SK-N-SH treated with all-trans-retinoic acid at 6 μM for 48 hours (cell line): ENCODE measurements around the gene DYNC1I1.

Experiments used
- ATAC-seq: fragments of 200-7000 bp; cut with Tn5 transposase; 3 replicates; pipeline ENCODE4 v1.9.1; 2020; ENCODE audit warnings: mild to moderate bottlenecking, moderate library complexity
- ARNTL ChIP-seq: fragments of 450-650 bp; formaldehyde crosslinking; IDR thresholded peaks from 2 replicates; pipeline ENCODE4 v1.5.0; 2020; ENCODE audit warnings: low read depth, mild to moderate bottlenecking, moderate library complexity, borderline replicate concordance
- CREB5 ChIP-seq: fragments of 250-450 bp; sonication (Bioruptor Pico); IDR thresholded peaks from 2 replicates; pipeline ENCODE4 v1.5.1; 2020; ENCODE audit warnings: low read depth, mild to moderate bottlenecking, moderate library complexity
- ESRRG ChIP-seq: fragments of 250-450 bp; sonication (Bioruptor Pico); IDR thresholded peaks from 2 replicates; pipeline ENCODE4 v1.6.1; 2021; ENCODE audit warnings: mild to moderate bottlenecking
- GLIS3 ChIP-seq: fragments of 250-450 bp; sonication (Bioruptor Pico); IDR thresholded peaks from 2 replicates; pipeline ENCODE4 v1.5.0; 2020; ENCODE audit warnings: mild to moderate bottlenecking, moderate library complexity
- ISL1 ChIP-seq: fragments of 250-450 bp; sonication (Bioruptor Pico); IDR thresholded peaks from 2 replicates; pipeline ENCODE4 v2.1.2; 2022; ENCODE audit warnings: mild to moderate bottlenecking, moderate library complexity
- PATZ1 ChIP-seq: fragments of 250-450 bp; sonication (Bioruptor Pico); IDR thresholded peaks from 2 replicates; pipeline ENCODE4 v1.8.0; 2020; ENCODE audit warnings: mild to moderate bottlenecking, moderate library complexity, borderline replicate concordance
- PPARA ChIP-seq: fragments of 250-450 bp; sonication (Bioruptor Pico); IDR thresholded peaks from 2 replicates; pipeline ENCODE4 v1.5.0; 2020; ENCODE audit warnings: mild to moderate bottlenecking, borderline replicate concordance
- RARB ChIP-seq: fragments of 250-450 bp; sonication (Bioruptor Pico); IDR thresholded peaks from 2 replicates; pipeline ENCODE4 v1.8.0; 2021; ENCODE audit warnings: mild to moderate bottlenecking, moderate library complexity
- SNAI2 ChIP-seq: fragments of 250-450 bp; sonication (Bioruptor Pico); IDR thresholded peaks from 2 replicates; pipeline ENCODE4 v1.5.0; 2020; ENCODE audit warnings: mild to moderate bottlenecking, moderate library complexity
- TCF4 ChIP-seq: fragments of 250-450 bp; sonication (Bioruptor Pico); IDR thresholded peaks from 2 replicates; pipeline ENCODE4 v1.8.0; 2021; ENCODE audit warnings: mild to moderate bottlenecking, moderate library complexity, borderline replicate concordance
- TOX ChIP-seq: fragments of 250-450 bp; sonication (Bioruptor Pico); IDR thresholded peaks from 2 replicates; pipeline ENCODE4 v1.8.0; 2021; ENCODE audit warnings: mild to moderate bottlenecking, moderate library complexity, borderline replicate concordance
- TSHZ2 ChIP-seq: fragments of 250-450 bp; sonication (Bioruptor Pico); IDR thresholded peaks from 2 replicates; pipeline ENCODE4 v1.5.0; 2020; ENCODE audit warnings: mild to moderate bottlenecking, moderate library complexity
- ZC3H10 ChIP-seq: fragments of 250-450 bp; sonication (Bioruptor Pico); IDR thresholded peaks from 2 replicates; pipeline ENCODE4 v1.5.1; 2021; ENCODE audit warnings: mild to moderate bottlenecking, moderate library complexity
- ZFP3 ChIP-seq: fragments of 250-450 bp; sonication (Bioruptor Pico); IDR thresholded peaks from 2 replicates; pipeline ENCODE4 v1.5.0; 2020; ENCODE audit warnings: mild to moderate bottlenecking, moderate library complexity
- ZFP30 ChIP-seq: fragments of 450-650 bp; formaldehyde crosslinking; IDR thresholded peaks from 2 replicates; pipeline ENCODE4 v1.5.0; 2022; ENCODE audit warnings: mild to moderate bottlenecking, moderate library complexity
- ZNF565 ChIP-seq: fragments of 450-650 bp; formaldehyde crosslinking; conservative IDR thresholded peaks from 2 replicates; pipeline ENCODE4 v1.5.0; 2020; ENCODE audit warnings: low read depth, mild to moderate bottlenecking, moderate library complexity
- ZNF70 ChIP-seq: fragments of 450-650 bp; formaldehyde crosslinking; IDR thresholded peaks from 2 replicates; pipeline ENCODE4 v1.5.0; 2020; ENCODE audit warnings: mild to moderate bottlenecking, moderate library complexity

The DYNC1I1 gene

GRCh38 chr7:96084881-96085553, 312.7 kb downstream of the DYNC1I1 start:
- peak; percentile 79 for ATAC-seq
- TF ChIP-seq ISL1 (CRISPR knock-in tag) (peak; percentile 77), ZFP3 (0 out of 2 replicates have a peak, but pooled peaks have one; percentile 59), ZC3H10 (CRISPR knock-in tag) (no peak)
- TF ChIP-seq, all 23 proteins: peak for 2

- TF ChIP-seq ZC3H10 (CRISPR knock-in tag), result no peak
- no peak for TF ChIP-seq GLIS3 (CRISPR knock-in tag)
- no peak for TF ChIP-seq TSHZ2 (CRISPR knock-in tag)
- no peak for TF ChIP-seq PPARA (CRISPR knock-in tag)
- TF ChIP-seq ZNF565 (CRISPR knock-in tag), result no peak
- TF ChIP-seq ZFP3, result no peak
- no peak for TF ChIP-seq SNAI2 (CRISPR knock-in tag)
- no peak for TF ChIP-seq TCF4
- TF ChIP-seq TOX (CRISPR knock-in tag), result no peak
- TF ChIP-seq ZNF70 (CRISPR knock-in tag), result no peak
- TF ChIP-seq ISL1 (CRISPR knock-in tag), result no peak
- TF ChIP-seq ZFP30 (CRISPR knock-in tag), result no peak
- TF ChIP-seq RARB, result no peak
- ATAC-seq, result no peak
Measured at GRCh38 chr7:96085953-96086352, 313.6 kb downstream of the DYNC1I1 start.

GRCh38 chr7:96088579-96088978, 316.2 kb downstream of the DYNC1I1 start:
- TF ChIP-seq GLIS3 (CRISPR knock-in tag) (no peak), CREB5 (CRISPR knock-in tag) (no peak), ESRRG (CRISPR knock-in tag) (no peak), TCF4 (no peak), SNAI2 (CRISPR knock-in tag) (no peak), TSHZ2 (CRISPR knock-in tag) (no peak), ZNF565 (CRISPR knock-in tag) (no peak), ZFP30 (CRISPR knock-in tag) (no peak), PATZ1 (CRISPR knock-in tag) (no peak), RARB (no peak)
- ATAC-seq, result no peak

GRCh38 chr7:96089511-96089910, 317.2 kb downstream of the DYNC1I1 start:
- no peak for TF ChIP-seq ZFP3
- TF ChIP-seq ISL1 (CRISPR knock-in tag), result no peak
- no peak for TF ChIP-seq SNAI2 (CRISPR knock-in tag)
- no peak for TF ChIP-seq CREB5 (CRISPR knock-in tag)
- no peak for TF ChIP-seq ARNTL (CRISPR knock-in tag)
- ATAC-seq, result no peak
